Measurements from ENCODE around the gene NBEAL2.

DNA sequence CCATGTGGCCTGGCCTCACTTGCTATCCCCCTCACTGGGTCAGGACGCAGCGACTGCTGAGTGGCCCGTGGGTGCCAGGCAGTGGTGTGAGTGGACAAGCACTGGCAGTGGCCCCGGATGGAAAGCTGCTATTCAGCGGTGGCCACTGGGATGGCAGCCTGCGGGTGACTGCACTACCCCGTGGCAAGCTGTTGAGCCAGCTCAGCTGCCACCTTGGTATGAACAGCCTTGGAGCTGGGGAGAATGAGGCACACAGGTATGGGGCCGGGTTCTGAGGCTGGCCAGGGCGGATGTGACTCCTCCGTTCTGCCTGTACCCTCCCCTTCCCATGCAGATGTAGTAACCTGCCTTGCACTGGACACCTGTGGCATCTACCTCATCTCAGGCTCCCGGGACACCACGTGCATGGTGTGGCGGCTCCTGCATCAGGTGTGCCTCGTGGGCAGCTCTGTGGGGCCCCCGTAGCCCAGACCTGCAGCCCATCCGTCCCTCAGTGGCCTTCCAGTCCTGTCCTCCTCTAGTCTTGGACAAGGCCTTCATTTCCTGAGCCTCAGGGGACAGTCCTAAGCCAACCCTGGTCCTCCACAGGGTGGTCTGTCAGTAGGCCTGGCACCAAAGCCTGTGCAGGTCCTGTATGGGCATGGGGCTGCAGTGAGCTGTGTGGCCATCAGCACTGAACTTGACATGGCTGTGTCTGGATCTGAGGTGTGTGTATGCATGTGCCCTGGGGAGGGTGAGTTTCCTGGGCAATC, 28.2 kb downstream of the NBEAL2 start:
- TF ChIP-seq, protein P1, sequence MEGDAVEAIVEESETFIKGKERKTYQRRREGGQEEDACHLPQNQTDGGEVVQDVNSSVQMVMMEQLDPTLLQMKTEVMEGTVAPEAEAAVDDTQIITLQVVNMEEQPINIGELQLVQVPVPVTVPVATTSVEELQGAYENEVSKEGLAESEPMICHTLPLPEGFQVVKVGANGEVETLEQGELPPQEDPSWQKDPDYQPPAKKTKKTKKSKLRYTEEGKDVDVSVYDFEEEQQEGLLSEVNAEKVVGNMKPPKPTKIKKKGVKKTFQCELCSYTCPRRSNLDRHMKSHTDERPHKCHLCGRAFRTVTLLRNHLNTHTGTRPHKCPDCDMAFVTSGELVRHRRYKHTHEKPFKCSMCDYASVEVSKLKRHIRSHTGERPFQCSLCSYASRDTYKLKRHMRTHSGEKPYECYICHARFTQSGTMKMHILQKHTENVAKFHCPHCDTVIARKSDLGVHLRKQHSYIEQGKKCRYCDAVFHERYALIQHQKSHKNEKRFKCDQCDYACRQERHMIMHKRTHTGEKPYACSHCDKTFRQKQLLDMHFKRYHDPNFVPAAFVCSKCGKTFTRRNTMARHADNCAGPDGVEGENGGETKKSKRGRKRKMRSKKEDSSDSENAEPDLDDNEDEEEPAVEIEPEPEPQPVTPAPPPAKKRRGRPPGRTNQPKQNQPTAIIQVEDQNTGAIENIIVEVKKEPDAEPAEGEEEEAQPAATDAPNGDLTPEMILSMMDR (IDR thresholded peaks at IDR 0.05), result no peak
- TF ChIP-seq POLR2AphosphoS5 (IDR thresholded peaks at IDR 0.05), result no peak
- TF ChIP-seq POLR2A (IDR thresholded peaks at IDR 0.05), result no peak
- no peak for TF ChIP-seq EP300 (IDR thresholded peaks at IDR 0.05)
